ENCODE results near the gene CCDC195.

CCDC195 gene

DNA sequence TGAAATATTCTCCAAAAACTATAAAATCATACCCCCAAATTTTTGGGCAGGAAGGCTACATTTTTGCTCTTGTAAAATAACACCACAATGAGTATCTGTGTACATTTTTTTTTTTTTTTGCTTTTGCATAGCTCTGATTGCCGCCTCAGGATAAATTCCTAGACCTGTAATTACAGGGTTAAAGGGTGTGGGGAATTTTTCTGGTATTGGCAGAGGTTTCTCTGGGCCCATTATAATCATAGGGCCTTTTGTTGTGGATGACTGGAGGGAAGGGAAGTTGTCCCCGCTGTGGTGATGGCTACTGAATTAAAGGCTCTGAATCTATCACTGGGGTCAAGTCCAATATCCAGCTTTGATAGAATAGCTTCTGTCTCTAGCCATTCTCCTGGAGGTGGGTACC, 26.6 kb downstream of the CCDC195 start:
- TF ChIP-seq ZFP3 (CRISPR knock-in tag; IDR thresholded peaks at IDR 0.05) (no peak), TOX (CRISPR knock-in tag; IDR thresholded peaks at IDR 0.05; ENCODE audit: borderline replicate concordance) (no peak), ESRRG (CRISPR knock-in tag; IDR thresholded peaks at IDR 0.05) (no peak), RARB (CRISPR knock-in tag; IDR thresholded peaks at IDR 0.05) (no peak), PPARA (CRISPR knock-in tag; IDR thresholded peaks at IDR 0.05; ENCODE audit: borderline replicate concordance) (no peak), ZNF70 (CRISPR knock-in tag; IDR thresholded peaks at IDR 0.05) (no peak), ZNF565 (CRISPR knock-in tag; conservative IDR thresholded peaks at IDR 0.05; ENCODE audit: low read depth) (no peak)
- TF ChIP-seq, protein P1, sequence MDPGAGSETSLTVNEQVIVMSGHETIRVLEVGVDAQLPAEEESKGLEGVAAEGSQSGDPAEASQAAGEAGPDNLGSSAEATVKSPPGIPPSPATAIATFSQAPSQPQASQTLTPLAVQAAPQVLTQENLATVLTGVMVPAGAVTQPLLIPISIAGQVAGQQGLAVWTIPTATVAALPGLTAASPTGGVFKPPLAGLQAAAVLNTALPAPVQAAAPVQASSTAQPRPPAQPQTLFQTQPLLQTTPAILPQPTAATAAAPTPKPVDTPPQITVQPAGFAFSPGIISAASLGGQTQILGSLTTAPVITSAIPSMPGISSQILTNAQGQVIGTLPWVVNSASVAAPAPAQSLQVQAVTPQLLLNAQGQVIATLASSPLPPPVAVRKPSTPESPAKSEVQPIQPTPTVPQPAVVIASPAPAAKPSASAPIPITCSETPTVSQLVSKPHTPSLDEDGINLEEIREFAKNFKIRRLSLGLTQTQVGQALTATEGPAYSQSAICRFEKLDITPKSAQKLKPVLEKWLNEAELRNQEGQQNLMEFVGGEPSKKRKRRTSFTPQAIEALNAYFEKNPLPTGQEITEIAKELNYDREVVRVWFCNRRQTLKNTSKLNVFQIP (CRISPR knock-in tag; IDR thresholded peaks at IDR 0.05; ENCODE audit: borderline replicate concordance, low read depth) = no peak
- TF ChIP-seq, protein P2, sequence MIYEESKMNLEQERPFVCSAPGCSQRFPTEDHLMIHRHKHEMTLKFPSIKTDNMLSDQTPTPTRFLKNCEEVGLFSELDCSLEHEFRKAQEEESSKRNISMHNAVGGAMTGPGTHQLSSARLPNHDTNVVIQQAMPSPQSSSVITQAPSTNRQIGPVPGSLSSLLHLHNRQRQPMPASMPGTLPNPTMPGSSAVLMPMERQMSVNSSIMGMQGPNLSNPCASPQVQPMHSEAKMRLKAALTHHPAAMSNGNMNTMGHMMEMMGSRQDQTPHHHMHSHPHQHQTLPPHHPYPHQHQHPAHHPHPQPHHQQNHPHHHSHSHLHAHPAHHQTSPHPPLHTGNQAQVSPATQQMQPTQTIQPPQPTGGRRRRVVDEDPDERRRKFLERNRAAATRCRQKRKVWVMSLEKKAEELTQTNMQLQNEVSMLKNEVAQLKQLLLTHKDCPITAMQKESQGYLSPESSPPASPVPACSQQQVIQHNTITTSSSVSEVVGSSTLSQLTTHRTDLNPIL (CRISPR knock-in tag; IDR thresholded peaks at IDR 0.05; ENCODE audit: low read depth) = no peak
- TF ChIP-seq, protein P3, sequence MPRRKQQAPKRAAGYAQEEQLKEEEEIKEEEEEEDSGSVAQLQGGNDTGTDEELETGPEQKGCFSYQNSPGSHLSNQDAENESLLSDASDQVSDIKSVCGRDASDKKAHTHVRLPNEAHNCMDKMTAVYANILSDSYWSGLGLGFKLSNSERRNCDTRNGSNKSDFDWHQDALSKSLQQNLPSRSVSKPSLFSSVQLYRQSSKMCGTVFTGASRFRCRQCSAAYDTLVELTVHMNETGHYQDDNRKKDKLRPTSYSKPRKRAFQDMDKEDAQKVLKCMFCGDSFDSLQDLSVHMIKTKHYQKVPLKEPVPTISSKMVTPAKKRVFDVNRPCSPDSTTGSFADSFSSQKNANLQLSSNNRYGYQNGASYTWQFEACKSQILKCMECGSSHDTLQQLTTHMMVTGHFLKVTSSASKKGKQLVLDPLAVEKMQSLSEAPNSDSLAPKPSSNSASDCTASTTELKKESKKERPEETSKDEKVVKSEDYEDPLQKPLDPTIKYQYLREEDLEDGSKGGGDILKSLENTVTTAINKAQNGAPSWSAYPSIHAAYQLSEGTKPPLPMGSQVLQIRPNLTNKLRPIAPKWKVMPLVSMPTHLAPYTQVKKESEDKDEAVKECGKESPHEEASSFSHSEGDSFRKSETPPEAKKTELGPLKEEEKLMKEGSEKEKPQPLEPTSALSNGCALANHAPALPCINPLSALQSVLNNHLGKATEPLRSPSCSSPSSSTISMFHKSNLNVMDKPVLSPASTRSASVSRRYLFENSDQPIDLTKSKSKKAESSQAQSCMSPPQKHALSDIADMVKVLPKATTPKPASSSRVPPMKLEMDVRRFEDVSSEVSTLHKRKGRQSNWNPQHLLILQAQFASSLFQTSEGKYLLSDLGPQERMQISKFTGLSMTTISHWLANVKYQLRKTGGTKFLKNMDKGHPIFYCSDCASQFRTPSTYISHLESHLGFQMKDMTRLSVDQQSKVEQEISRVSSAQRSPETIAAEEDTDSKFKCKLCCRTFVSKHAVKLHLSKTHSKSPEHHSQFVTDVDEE (CRISPR knock-in tag; IDR thresholded peaks at IDR 0.05) = no peak
- ATAC-seq = no peak

DNA sequence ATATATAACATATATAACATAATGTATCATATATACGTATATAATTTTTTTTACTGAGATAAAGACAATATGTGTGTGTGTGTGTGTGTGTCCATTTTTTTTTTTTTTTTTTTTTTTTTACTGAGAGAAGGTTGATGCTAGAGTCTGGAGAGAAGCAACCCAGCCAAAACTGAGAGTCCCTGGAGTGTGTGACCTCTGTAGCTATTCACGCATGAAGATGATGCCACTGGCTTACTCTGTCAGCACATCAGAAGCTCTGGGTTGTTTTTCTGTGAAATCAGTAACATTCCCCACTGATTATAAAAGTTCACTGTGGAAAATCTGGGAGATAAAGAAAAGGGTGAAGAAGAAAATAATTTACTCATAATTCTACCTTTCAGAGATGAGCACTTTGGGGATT, 27.2 kb downstream of the CCDC195 start:
- TF ChIP-seq ZNF8 (CRISPR knock-in tag; IDR thresholded peaks at IDR 0.05) = no peak
- no peak for TF ChIP-seq BACH2 (CRISPR knock-in tag; IDR thresholded peaks at IDR 0.05; ENCODE audit: borderline replicate concordance)
- TF ChIP-seq ARNTL (CRISPR knock-in tag; IDR thresholded peaks at IDR 0.05; ENCODE audit: borderline replicate concordance, low read depth) = no peak
- no peak for TF ChIP-seq ZNF70 (CRISPR knock-in tag; IDR thresholded peaks at IDR 0.05)
- TF ChIP-seq ISL1 (CRISPR knock-in tag; IDR thresholded peaks at IDR 0.05) = no peak
- TF ChIP-seq, protein P4, sequence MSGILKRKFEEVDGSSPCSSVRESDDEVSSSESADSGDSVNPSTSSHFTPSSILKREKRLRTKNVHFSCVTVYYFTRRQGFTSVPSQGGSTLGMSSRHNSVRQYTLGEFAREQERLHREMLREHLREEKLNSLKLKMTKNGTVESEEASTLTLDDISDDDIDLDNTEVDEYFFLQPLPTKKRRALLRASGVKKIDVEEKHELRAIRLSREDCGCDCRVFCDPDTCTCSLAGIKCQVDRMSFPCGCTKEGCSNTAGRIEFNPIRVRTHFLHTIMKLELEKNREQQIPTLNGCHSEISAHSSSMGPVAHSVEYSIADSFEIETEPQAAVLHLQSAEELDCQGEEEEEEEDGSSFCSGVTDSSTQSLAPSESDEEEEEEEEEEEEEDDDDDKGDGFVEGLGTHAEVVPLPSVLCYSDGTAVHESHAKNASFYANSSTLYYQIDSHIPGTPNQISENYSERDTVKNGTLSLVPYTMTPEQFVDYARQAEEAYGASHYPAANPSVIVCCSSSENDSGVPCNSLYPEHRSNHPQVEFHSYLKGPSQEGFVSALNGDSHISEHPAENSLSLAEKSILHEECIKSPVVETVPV (CRISPR knock-in tag; IDR thresholded peaks at IDR 0.05) = no peak
- no peak for TF ChIP-seq GLIS3 (CRISPR knock-in tag; IDR thresholded peaks at IDR 0.05)
- TF ChIP-seq ZFP3 (CRISPR knock-in tag; IDR thresholded peaks at IDR 0.05) = no peak
- TF ChIP-seq, protein P3 (CRISPR knock-in tag; IDR thresholded peaks at IDR 0.05) = no peak
- TF ChIP-seq PPARA (CRISPR knock-in tag; IDR thresholded peaks at IDR 0.05; ENCODE audit: borderline replicate concordance) = no peak
- no peak for TF ChIP-seq CSDC2 (CRISPR knock-in tag; IDR thresholded peaks at IDR 0.05)
- no peak for TF ChIP-seq ZC3H10 (CRISPR knock-in tag; IDR thresholded peaks at IDR 0.05)
- TF ChIP-seq, protein P2 (CRISPR knock-in tag; IDR thresholded peaks at IDR 0.05; ENCODE audit: low read depth) = no peak
- no peak for TF ChIP-seq ZFP30 (CRISPR knock-in tag; IDR thresholded peaks at IDR 0.05)
- no peak for TF ChIP-seq ESRRG (CRISPR knock-in tag; IDR thresholded peaks at IDR 0.05)
- TF ChIP-seq OSR1 (CRISPR knock-in tag; IDR thresholded peaks at IDR 0.05) = no peak
- TF ChIP-seq SNAI2 (CRISPR knock-in tag; IDR thresholded peaks at IDR 0.05) = no peak
- no peak for ATAC-seq
